Stimulated activated CD4-positive, alpha-beta T cell treated with anti-CD3 and anti-CD28 coated beads, Interleukin-4, amount 100 ng/mL, for 48 hours (primary cell): ENCODE results near the gene NXPH3.

Experiments
- DNase-seq, 2 donors: peaks; one replicate each; pipeline ENCODE4 v3.0.0-alpha.2; 2020; ENCODE audit warnings: low read depth in 2 of 2

Gene NXPH3

GRCh38 chr17:49576088-49576916 lies 631 bp downstream of the NXPH3 start:
- no peak for DNase-seq

GRCh38 chr17:49576917-49577649 lies 1.4 kb downstream of the NXPH3 start:
- DNase-seq = no peak

GRCh38 chr17:49577650-49577934 lies 1.9 kb downstream of the NXPH3 start:
- no peak for DNase-seq

GRCh38 chr17:49577963-49578362 lies 2.3 kb downstream of the NXPH3 start:
- no peak for DNase-seq

- DNase-seq = no peak
Observed at GRCh38 chr17:49578414-49578813, 2.7 kb downstream of the NXPH3 start.

- DNase-seq = no peak
Observed at GRCh38 chr17:49578952-49579500, 3.4 kb downstream of the NXPH3 start.

- DNase-seq = no peak
Observed at GRCh38 chr17:49579522-49579921, 3.9 kb downstream of the NXPH3 start.

GRCh38 chr17:49580055-49580721 lies 4.5 kb downstream of the NXPH3 start:
- DNase-seq = no peak

- no peak for DNase-seq
Observed at GRCh38 chr17:49580981-49581647, 5.4 kb downstream of the NXPH3 start.

- no peak for DNase-seq
Observed at GRCh38 chr17:49581648-49581998, 6.0 kb downstream of the NXPH3 start.

GRCh38 chr17:49582055-49582722 lies 6.5 kb downstream of the NXPH3 start:
- DNase-seq = no peak

GRCh38 chr17:49582789-49583188 lies 7.1 kb downstream of the NXPH3 start:
- no peak for DNase-seq

GRCh38 chr17:49583226-49583625 lies 7.6 kb downstream of the NXPH3 start:
- no peak for DNase-seq

GRCh38 chr17:49583889-49584288 lies 8.2 kb downstream of the NXPH3 start:
- no peak for DNase-seq

GRCh38 chr17:49585422-49586027 lies 9.9 kb downstream of the NXPH3 start:
- no peak for DNase-seq

GRCh38 chr17:49587366-49588073 lies 11.8 kb downstream of the NXPH3 start:
- no peak for DNase-seq

GRCh38 chr17:49588312-49588711 lies 12.6 kb downstream of the NXPH3 start:
- DNase-seq = no peak

- no peak for DNase-seq
Observed at GRCh38 chr17:49588726-49589576, 13.3 kb downstream of the NXPH3 start.

- DNase-seq = no peak
Observed at GRCh38 chr17:49589577-49589927, 13.9 kb downstream of the NXPH3 start.

GRCh38 chr17:49590874-49591273 lies 15.2 kb downstream of the NXPH3 start:
- DNase-seq = no peak
